PC-9 (cell line): ENCODE measurements around the gene GPD1.

Source experiments
- CTCF ChIP-seq: fragments of 200-600 bp; sonication (generic); conservative IDR thresholded peaks from 2 replicates; pipeline ENCODE4 v1.6.1; 2017; ENCODE audit warnings: mixed run types, antibody characterized with exemption, mild to moderate bottlenecking, moderate library complexity
- EZH2 ChIP-seq: fragments of 200-600 bp; sonication (generic); IDR thresholded peaks from 2 replicates; pipeline ENCODE4 v1.8.0; 2017; ENCODE audit warnings: antibody characterized with exemption, low read depth

- no peak for TF ChIP-seq CTCF
- TF ChIP-seq EZH2 = no peak
These were observed 43.7 kb upstream of the GPD1 start for GRCh38 chr12:50060120-50060468.
